GM18511 (cell line): ENCODE data around the gene ERICH2.

Experiments
- ATAC-seq: cut with Tn5 transposase; IDR thresholded peaks from one replicate; pipeline ENCODE4 v1.9.1; 2021; ENCODE audit warnings: mild to moderate bottlenecking, moderate library complexity; ENCODE audit not compliant: unreplicated experiment

Gene ERICH2

GRCh38 chr2:170836027-170836426, 65.8 kb downstream of the ERICH2 start:
- no peak for ATAC-seq

GRCh38 chr2:170840717-170841210, 70.6 kb downstream of the ERICH2 start:
- no peak for ATAC-seq

- ATAC-seq: no peak
Observed at GRCh38 chr2:170842785-170843184, 72.6 kb downstream of the ERICH2 start.

- ATAC-seq: no peak
Observed at GRCh38 chr2:170843656-170844055, 73.5 kb downstream of the ERICH2 start.

- no peak for ATAC-seq
Observed at GRCh38 chr2:170845343-170845742, 75.2 kb downstream of the ERICH2 start.

GRCh38 chr2:170846314-170846713, 76.1 kb downstream of the ERICH2 start:
- ATAC-seq: no peak

- ATAC-seq: no peak
Observed at GRCh38 chr2:170847716-170848115, 77.5 kb downstream of the ERICH2 start.
